ENCODE data around the gene HHIPL1.

Gene HHIPL1

DNA sequence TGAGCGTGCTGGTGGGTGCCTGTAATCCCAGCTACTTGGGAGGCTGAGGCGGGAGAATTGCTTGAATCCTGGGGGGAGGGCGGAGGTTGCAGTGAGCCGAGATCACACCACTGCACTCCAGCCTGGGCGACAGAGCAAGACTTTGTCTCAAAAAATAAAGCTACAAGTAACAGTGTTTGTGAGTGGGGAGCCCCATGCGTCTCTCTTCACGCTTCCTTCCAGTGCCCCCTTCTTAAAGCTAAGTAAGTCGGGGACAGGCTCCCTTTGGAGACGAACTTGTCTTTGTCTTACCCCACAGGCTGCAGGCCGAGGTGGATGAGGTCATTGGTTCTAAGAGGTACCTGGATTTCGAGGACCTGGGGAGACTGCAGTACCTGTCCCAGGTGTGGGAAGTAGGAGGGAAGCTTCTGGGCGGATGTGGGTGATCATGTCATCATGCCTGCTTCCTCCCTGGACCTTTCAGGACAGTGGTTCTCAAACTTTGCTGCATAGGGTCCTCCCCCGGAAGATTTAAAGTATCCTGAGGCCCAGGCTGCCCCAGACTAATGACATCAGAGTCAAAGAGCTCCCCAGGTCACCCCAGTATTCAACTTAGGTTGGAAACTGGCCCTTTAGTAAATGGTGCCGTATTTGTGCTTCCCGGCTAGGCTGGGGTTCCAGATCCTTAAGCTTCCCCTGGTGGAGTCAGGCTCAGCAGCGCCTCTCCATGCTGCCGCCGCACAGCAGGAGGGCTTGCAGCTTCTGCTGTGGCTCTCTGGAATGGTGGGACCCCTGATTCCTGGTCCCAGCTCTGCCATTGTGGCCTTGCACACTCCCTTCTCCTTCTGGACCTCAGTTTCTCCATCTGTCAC is 76.2 kb downstream of the HHIPL1 start:
- no peak for FAIRE-seq

GRCh38 chr14:99721792-99722516 is 77.0 kb downstream of the HHIPL1 start:
- no peak for FAIRE-seq

DNA sequence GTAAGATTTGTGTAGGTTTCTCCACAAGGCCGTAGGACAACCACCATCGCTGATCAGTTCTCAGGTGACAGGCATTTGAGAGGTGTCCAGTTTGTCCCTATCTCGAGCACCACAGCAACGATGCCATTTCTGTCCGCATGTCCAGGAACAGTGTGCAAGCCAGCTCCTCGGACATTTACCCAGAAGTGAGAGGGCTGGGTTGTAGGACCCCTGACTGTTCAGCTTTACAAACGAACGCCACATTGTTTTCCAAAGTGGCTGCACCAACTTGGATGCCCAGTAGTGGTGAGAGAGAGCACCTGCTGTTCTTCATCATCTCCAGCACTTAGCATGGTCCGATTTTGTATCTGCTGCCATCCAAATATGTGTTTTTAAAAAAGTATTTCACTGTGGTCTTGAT is 77.8 kb downstream of the HHIPL1 start:
- no peak for FAIRE-seq

DNA sequence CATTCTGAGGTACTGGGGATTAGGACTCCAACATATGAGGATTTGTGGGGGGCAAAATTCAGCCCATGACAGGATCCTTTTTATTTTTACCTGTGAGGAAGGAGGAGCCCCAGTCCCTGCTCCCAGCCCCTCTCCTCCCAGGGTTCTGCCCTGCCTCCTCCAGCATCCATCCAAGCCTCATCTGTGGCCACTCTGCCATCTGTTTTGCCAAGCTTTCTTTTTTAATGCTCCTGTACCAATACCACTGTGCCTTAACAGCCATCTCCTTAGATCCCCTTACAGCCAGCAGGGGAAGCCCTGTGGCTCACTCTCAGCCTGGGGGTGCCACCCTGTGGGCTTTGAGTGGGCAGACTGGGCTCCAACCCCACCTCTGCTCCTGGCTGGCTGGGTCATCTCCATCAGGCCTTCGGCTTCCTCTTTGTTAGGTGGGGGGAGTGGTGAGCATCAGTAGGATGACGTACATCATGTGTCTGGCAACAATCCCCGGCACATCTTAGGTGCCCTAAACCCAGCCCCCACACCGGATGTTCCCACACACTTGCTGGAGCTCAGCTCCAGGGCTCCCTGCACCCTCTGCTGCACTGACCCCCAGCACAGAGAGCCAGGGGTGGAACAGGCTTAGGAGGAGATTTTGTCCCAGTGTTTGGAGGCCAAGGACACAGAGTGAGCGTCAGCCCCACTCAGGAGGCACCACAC is 79.4 kb downstream of the HHIPL1 start:
- no peak for FAIRE-seq

- no peak for FAIRE-seq
Observed at GRCh38 chr14:99724939-99725773, 80.2 kb downstream of the HHIPL1 start.

DNA sequence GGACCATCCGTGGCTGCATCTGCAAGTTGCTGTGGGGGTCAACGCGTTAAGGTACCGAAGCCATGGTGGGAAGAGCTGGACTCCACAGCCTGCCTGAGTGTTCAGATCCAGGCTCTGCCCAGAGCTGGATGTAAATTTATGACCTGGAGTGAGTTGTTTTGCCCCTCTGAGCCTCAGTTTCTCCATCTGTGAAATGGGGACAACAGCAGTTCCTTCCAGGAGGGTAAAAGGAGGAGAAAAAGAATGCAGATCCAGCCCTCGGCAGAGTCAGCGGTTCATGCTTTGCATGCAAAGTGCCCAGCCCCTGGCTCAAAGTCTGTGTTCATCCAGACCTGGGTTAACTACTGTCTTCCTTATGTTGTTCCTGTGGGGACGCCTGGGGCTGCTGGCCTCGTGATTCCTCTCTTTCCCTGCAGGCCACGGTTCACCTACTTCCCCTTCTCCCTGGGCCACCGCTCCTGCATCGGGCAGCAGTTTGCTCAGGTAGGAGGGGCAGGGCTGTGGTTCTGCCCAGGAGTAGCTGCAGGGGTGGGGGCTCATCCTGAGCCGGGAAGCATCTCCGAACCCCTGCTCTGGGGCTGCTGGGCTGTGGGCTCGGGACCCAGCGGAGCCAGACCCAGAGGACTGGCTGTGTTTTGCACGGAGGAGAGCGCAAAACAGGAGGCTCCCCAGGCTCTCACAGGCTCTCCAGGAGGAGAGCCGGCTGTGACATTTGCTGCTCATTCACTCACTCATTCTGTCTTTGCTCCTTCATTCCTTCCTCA is 81.0 kb downstream of the HHIPL1 start:
- no peak for FAIRE-seq

GRCh38 chr14:99726538-99727095 is 81.7 kb downstream of the HHIPL1 start:
- FAIRE-seq: no peak

DNA sequence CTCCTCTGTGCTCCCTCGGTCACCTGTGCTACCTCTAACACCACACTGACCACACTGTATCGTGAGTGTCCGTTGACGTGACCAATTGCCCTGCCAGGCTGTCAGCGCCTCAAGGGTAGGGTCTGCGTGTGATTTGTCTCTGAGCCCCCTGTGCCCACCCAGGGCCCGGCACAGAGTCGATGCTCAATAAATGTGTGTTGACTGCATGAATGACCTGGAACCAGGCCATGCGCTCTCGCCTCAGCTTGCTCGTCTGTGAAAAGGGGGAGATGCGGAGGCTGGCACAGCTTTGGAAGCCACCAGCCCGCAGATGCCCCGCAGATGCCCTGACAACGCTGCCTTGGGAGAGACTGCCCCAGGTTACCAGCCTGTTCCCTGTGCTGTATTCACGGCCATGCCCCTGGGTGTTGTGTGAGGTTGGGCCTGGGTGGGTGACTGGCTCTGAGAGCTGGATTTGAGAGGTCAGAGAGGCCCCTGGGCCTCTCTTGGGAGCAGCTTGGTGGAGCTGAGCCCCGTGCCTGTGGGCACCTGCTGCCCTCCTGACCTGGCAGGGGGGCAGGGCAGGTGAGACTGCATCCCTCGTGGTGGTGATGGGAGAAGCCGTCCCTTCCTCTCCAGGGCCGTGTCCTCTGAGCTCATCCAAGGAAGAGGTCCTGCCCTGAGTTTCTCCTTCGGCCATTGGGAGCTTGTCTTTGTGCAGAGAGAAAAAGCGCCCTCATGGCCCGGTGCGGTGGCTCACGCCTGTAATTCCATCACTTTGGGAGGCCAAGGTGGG is 82.4 kb downstream of the HHIPL1 start:
- FAIRE-seq: no peak

DNA sequence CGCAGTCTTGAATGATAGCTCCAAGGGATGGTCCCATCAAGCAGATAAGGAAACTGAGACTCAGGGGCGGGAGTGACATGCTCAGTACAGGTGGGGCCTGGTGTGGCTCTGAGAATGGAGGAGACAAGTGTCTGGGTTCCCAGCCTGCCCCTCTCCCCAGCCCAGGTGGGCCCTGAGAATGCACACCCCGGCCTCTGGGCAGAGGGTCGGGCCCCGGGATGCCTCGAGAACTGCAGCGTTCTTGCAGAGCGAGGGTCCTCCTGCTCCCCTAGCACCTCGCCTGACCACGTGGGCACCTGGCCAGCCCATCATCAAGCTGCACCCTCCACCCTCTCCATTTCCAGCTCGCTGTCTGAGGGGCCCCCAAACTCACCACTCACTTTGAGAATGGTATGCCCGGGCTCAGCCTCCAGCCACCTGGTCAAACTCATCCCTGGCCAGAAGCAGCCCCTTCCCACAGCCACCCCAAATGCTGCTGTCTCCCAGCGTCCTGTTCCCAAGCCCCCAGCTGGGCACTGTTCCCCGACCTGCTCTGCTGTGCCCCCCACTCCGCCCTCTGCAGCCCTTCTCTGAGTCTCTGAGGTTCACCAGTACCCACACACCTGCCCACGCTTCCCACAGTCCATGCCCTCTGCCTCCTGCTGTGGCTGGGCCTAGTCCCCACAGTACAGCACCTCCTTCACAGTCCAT is 83.4 kb downstream of the HHIPL1 start:
- no peak for FAIRE-seq

GRCh38 chr14:99728981-99729451 is 84.1 kb downstream of the HHIPL1 start:
- FAIRE-seq: no peak

Data from TTC549 (cell line).